Mammary epithelial cell (primary cell): ENCODE measurements around the gene SCYL1.

Experiments used
- CTCF ChIP-seq, 2 donors: IDR thresholded peaks in 1 of 2; conservative IDR thresholded peaks in 1 of 2; 2 replicates each; pipeline ENCODE4 v1.5.1; 2011 to 2012; ENCODE audit warnings: inconsistent platforms in 2 of 2, low read length in 2 of 2, mild to moderate bottlenecking in 2 of 2, control low read depth in 1 of 2, low read depth in 1 of 2; ENCODE audit not compliant: insufficient read depth in 1 of 2; ENCODE audit errors: extremely low read depth in 1 of 2
- EZH2 ChIP-seq: IDR thresholded peaks from 2 replicates; pipeline ENCODE4 v1.6.1; 2012; ENCODE audit warnings: low read length, inconsistent platforms, borderline replicate concordance

GRCh38 chr11:65571420-65571819 is 46.5 kb downstream of the SCYL1 start:
- TF ChIP-seq EZH2 (no peak), CTCF (conservative IDR thresholded peaks at IDR 0.05 in 1 of 2, IDR thresholded peaks at IDR 0.05 in 1 of 2; ENCODE audit: extremely low read depth in 1 of 2, insufficient read depth in 1 of 2, low read depth in 1 of 2, low read length in 2 of 2) (no peak)
